Hepatocyte (in vitro differentiated cells): ENCODE measurements around the gene PTPRM.

Source experiments
- EZH2 ChIP-seq: fragments of 200-600 bp; sonication (generic); IDR thresholded peaks from 2 replicates; pipeline ENCODE4 v1.6.1; 2016; ENCODE audit warnings: antibody characterized with exemption, mild to moderate bottlenecking, borderline replicate concordance
- EZH2phosphoT487 ChIP-seq: fragments of 200-600 bp; sonication (generic); IDR thresholded peaks from one replicate; pipeline ENCODE4 v1.6.1; 2018; ENCODE audit warnings: antibody characterized with exemption, mild to moderate bottlenecking, low read depth, moderate library complexity; ENCODE audit not compliant: unreplicated experiment, severe bottlenecking

- TF ChIP-seq EZH2 = no peak
- TF ChIP-seq EZH2phosphoT487 = no peak
Observed at GRCh38 chr18:7733642-7734041, 166.5 kb downstream of the PTPRM start.
